Measurements from ENCODE around the gene SMKR1. TPM values are rescaled to one million over a fixed set of nuclear protein-coding genes. Genes with fewer than 3 reads are reported as not detected.

SMKR1 gene
- total and polyA plus RNA-seq, 2 experiments from 2014 or later = 2.1 TPM; not detected in 1

- Histone ChIP-seq H3K4me3 (no peak overlapping the region), H3K4me1 (ENCODE audit: insufficient read depth) (peaks cover 15% of the 10 kb centered on the region), H3K4me2 (no peak overlapping the region), H3K27me3 (ENCODE audit: insufficient read depth) (no peaks in the 10 kb centered on the region), H2AFZ (peak overlapping the region; percentile 88; the same call in 1 of the 2 replicates), H3K79me2 (replicated peaks; ENCODE audit: insufficient read depth) (no peaks in the 10 kb centered on the region), H3F3A (replicated peaks; ENCODE audit: low read depth) (0 out of 2 replicates have a peak, but pooled peaks cover 2% of the 10 kb centered on the region), H3K9me2 (ENCODE audit: insufficient read depth) (no peaks in the 10 kb centered on the region), H3K36me3 (ENCODE audit: insufficient read depth) (no peaks in the 10 kb centered on the region), H3K27ac (ENCODE audit: low read depth) (0 out of 2 replicates have a peak overlapping the region, but pooled peaks have one; percentile 29), H4K20me1 (replicated peaks; ENCODE audit: insufficient read depth) (no peaks in the 10 kb centered on the region)
- Mint-ChIP-seq H3K4me3 (no peak overlapping the region), H3K36me3 (ENCODE audit: low read depth) (no peaks in the 10 kb centered on the region), H3K27me3 (ENCODE audit: insufficient read depth, low read depth, poor library complexity) (peaks cover 11% of the 10 kb centered on the region), H3K9me3 (peaks cover 4% of the 10 kb centered on the region; the same call in 2 of the 3 replicates), H3K4me1 (peaks cover 30% of the 10 kb centered on the region), H3K27ac (no peak overlapping the region)
- no peak for TF ChIP-seq CTCF (conservative IDR thresholded peaks at IDR 0.05; ENCODE audit: low read depth in 2 of 2)
- TF ChIP-seq CREB1 (CRISPR knock-in tag; IDR thresholded peaks at IDR 0.05; ENCODE audit: low read depth) = no peak
- no peak for TF ChIP-seq ZNF114 (CRISPR knock-in tag; IDR thresholded peaks at IDR 0.05)
- TF ChIP-seq EZH2 (IDR thresholded peaks at IDR 0.05; ENCODE audit: low read depth, unreplicated experiment) = no peak
- no peak for TF ChIP-seq POLR2AphosphoS5 (IDR thresholded peaks at IDR 0.05; ENCODE audit: low read depth)
- no peak for TF ChIP-seq ZNF331 (CRISPR knock-in tag; IDR thresholded peaks at IDR 0.05; ENCODE audit: low read depth)
- no peak for TF ChIP-seq STAT1 (IDR thresholded peaks at IDR 0.05; ENCODE audit: unreplicated experiment)
- TF ChIP-seq, protein P1, sequence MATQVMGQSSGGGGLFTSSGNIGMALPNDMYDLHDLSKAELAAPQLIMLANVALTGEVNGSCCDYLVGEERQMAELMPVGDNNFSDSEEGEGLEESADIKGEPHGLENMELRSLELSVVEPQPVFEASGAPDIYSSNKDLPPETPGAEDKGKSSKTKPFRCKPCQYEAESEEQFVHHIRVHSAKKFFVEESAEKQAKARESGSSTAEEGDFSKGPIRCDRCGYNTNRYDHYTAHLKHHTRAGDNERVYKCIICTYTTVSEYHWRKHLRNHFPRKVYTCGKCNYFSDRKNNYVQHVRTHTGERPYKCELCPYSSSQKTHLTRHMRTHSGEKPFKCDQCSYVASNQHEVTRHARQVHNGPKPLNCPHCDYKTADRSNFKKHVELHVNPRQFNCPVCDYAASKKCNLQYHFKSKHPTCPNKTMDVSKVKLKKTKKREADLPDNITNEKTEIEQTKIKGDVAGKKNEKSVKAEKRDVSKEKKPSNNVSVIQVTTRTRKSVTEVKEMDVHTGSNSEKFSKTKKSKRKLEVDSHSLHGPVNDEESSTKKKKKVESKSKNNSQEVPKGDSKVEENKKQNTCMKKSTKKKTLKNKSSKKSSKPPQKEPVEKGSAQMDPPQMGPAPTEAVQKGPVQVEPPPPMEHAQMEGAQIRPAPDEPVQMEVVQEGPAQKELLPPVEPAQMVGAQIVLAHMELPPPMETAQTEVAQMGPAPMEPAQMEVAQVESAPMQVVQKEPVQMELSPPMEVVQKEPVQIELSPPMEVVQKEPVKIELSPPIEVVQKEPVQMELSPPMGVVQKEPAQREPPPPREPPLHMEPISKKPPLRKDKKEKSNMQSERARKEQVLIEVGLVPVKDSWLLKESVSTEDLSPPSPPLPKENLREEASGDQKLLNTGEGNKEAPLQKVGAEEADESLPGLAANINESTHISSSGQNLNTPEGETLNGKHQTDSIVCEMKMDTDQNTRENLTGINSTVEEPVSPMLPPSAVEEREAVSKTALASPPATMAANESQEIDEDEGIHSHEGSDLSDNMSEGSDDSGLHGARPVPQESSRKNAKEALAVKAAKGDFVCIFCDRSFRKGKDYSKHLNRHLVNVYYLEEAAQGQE (IDR thresholded peaks at IDR 0.05; ENCODE audit: unreplicated experiment) = no peak
- TF ChIP-seq JUNB (IDR thresholded peaks at IDR 0.05; ENCODE audit: unreplicated experiment) = no peak
- TF ChIP-seq NANOG (IDR thresholded peaks at IDR 0.05; ENCODE audit: borderline replicate concordance) = no peak
- no peak for TF ChIP-seq ETS1 (IDR thresholded peaks at IDR 0.05)
- TF ChIP-seq EZH2phosphoT487 (IDR thresholded peaks at IDR 0.05; ENCODE audit: unreplicated experiment) = no peak
- TF ChIP-seq, protein P2, sequence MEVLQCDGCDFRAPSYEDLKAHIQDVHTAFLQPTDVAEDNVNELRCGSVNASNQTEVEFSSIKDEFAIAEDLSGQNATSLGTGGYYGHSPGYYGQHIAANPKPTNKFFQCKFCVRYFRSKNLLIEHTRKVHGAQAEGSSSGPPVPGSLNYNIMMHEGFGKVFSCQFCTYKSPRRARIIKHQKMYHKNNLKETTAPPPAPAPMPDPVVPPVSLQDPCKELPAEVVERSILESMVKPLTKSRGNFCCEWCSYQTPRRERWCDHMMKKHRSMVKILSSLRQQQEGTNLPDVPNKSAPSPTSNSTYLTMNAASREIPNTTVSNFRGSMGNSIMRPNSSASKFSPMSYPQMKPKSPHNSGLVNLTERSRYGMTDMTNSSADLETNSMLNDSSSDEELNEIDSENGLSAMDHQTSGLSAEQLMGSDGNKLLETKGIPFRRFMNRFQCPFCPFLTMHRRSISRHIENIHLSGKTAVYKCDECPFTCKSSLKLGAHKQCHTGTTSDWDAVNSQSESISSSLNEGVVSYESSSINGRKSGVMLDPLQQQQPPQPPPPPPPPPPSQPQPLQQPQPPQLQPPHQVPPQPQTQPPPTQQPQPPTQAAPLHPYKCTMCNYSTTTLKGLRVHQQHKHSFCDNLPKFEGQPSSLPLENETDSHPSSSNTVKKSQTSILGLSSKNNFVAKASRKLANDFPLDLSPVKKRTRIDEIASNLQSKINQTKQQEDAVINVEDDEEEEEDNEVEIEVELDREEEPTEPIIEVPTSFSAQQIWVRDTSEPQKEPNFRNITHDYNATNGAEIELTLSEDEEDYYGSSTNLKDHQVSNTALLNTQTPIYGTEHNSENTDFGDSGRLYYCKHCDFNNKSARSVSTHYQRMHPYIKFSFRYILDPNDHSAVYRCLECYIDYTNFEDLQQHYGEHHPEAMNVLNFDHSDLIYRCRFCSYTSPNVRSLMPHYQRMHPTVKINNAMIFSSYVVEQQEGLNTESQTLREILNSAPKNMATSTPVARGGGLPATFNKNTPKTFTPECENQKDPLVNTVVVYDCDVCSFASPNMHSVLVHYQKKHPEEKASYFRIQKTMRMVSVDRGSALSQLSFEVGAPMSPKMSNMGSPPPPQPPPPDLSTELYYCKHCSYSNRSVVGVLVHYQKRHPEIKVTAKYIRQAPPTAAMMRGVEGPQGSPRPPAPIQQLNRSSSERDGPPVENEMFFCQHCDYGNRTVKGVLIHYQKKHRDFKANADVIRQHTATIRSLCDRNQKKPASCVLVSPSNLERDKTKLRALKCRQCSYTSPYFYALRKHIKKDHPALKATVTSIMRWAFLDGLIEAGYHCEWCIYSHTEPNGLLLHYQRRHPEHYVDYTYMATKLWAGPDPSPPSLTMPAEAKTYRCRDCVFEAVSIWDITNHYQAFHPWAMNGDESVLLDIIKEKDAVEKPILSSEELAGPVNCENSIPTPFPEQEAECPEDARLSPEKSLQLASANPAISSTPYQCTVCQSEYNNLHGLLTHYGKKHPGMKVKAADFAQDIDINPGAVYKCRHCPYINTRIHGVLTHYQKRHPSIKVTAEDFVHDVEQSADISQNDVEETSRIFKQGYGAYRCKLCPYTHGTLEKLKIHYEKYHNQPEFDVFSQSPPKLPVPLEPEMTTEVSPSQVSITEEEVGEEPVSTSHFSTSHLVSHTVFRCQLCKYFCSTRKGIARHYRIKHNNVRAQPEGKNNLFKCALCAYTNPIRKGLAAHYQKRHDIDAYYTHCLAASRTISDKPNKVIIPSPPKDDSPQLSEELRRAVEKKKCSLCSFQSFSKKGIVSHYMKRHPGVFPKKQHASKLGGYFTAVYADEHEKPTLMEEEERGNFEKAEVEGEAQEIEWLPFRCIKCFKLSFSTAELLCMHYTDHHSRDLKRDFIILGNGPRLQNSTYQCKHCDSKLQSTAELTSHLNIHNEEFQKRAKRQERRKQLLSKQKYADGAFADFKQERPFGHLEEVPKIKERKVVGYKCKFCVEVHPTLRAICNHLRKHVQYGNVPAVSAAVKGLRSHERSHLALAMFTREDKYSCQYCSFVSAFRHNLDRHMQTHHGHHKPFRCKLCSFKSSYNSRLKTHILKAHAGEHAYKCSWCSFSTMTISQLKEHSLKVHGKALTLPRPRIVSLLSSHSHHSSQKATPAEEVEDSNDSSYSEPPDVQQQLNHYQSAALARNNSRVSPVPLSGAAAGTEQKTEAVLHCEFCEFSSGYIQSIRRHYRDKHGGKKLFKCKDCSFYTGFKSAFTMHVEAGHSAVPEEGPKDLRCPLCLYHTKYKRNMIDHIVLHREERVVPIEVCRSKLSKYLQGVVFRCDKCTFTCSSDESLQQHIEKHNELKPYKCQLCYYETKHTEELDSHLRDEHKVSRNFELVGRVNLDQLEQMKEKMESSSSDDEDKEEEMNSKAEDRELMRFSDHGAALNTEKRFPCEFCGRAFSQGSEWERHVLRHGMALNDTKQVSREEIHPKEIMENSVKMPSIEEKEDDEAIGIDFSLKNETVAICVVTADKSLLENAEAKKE (CRISPR knock-in tag; IDR thresholded peaks at IDR 0.05) = no peak
- DNase-seq (ENCODE audit: low spot score) (no peak), ATAC-seq (no peak)
These were observed 13.1 kb downstream of the SMKR1 start for GRCh38 chr7:129515381-129515780.
